DOHH2 (cell line): ENCODE results near the gene GP1BB.
"Not testable (repeated sequence)": the region's sequence is repeated elsewhere in the genome, so short reads cannot be mapped to it uniquely, and the experiment has no call there.

Source experiments
- H3F3A ChIP-seq: fragments of 200-600 bp; sonication (generic), shearing (Covaris generic); 2 replicates; pipeline ENCODE4 v1.6.0; 2016; ENCODE audit warnings: antibody characterized with exemption, mild to moderate bottlenecking; ENCODE audit not compliant: control insufficient read depth, insufficient read depth
- H3K27ac ChIP-seq: fragments of 200-600 bp; sonication (generic); 2 replicates; pipeline ENCODE4 v1.5.1; 2014; ENCODE audit warnings: low read depth, mild to moderate bottlenecking, low read length, moderate library complexity
- H3K27me3 ChIP-seq: fragments of 200-600 bp; sonication (generic); 2 replicates; pipeline ENCODE4 v1.6.1; 2014; ENCODE audit warnings: mild to moderate bottlenecking, low read length, mixed read lengths; ENCODE audit not compliant: control insufficient read depth
- H3K36me3 ChIP-seq: fragments of 200-600 bp; sonication (generic); 2 replicates; pipeline ENCODE4 v1.6.1; 2014; ENCODE audit warnings: mild to moderate bottlenecking, low read length, moderate library complexity, mixed read lengths; ENCODE audit not compliant: control insufficient read depth
- H3K4me1 ChIP-seq: fragments of 200-600 bp; sonication (generic); 2 replicates; pipeline ENCODE4 v1.6.1; 2014; ENCODE audit warnings: mild to moderate bottlenecking, low read length, mixed read lengths; ENCODE audit not compliant: control insufficient read depth
- H3K4me2 ChIP-seq: fragments of 200-600 bp; sonication (generic); 2 replicates; pipeline ENCODE4 v1.6.0; 2014; ENCODE audit warnings: mild to moderate bottlenecking, low read length, moderate library complexity
- H3K4me3 ChIP-seq: fragments of 200-600 bp; sonication (generic); 2 replicates; pipeline ENCODE4 v1.5.1; 2014; ENCODE audit warnings: mild to moderate bottlenecking, low read length, mixed read lengths
- H3K79me2 ChIP-seq: fragments of 200-600 bp; sonication (generic); 2 replicates; pipeline ENCODE4 v1.6.1; 2014; ENCODE audit warnings: mild to moderate bottlenecking, low read length, mixed read lengths; ENCODE audit not compliant: control insufficient read depth
- H3K9me2 ChIP-seq: fragments of 200-600 bp; sonication (generic); replicated peaks from 2 replicates; pipeline ENCODE4 v1.6.1; 2014; ENCODE audit warnings: mild to moderate bottlenecking, low read length, mixed read lengths; ENCODE audit not compliant: control insufficient read depth
- H3K9me3 ChIP-seq: fragments of 200-600 bp; sonication (generic); 2 replicates; pipeline ENCODE4 v1.6.1; 2014; ENCODE audit warnings: antibody characterized with exemption, low read length, mixed read lengths; ENCODE audit not compliant: control insufficient read depth, insufficient read depth
- H4K20me1 ChIP-seq: fragments of 200-600 bp; sonication (generic); 2 replicates; pipeline ENCODE4 v1.6.0; 2014; ENCODE audit warnings: low read depth, mild to moderate bottlenecking, antibody characterized with exemption, low read length, moderate library complexity; ENCODE audit not compliant: control insufficient read depth, insufficient read depth
- EZH2phosphoT487 ChIP-seq: fragments of 200-600 bp; sonication (generic); IDR thresholded peaks from 2 replicates; pipeline ENCODE4 v1.6.1; 2017; ENCODE audit warnings: borderline replicate concordance, mild to moderate bottlenecking, antibody characterized with exemption, low read length, moderate library complexity, mixed read lengths
- TF ChIP-seq, protein P1 (sequence below): fragments of 200-600 bp; sonication (generic); IDR thresholded peaks from one replicate; pipeline ENCODE4 v1.5.1; 2014; ENCODE audit warnings: antibody characterized with exemption, mild to moderate bottlenecking, low read depth, low read length; ENCODE audit not compliant: poor library complexity, severe bottlenecking

GP1BB gene

GRCh38 chr22:19674929-19675253 lies 48.4 kb upstream of the GP1BB start:
- Histone ChIP-seq H4K20me1 (no peaks in the 10 kb centered on the region), H3K4me1 (no peaks in the 10 kb centered on the region), H3K79me2 (no peaks in the 10 kb centered on the region), H3K27ac (no peak overlapping the region), H3K9me2 (no peaks in the 10 kb centered on the region), H3K4me2 (no peak overlapping the region), H3K4me3 (no peak overlapping the region), H3K27me3 (peaks cover 2% of the 10 kb centered on the region; the same call in 1 of the 2 replicates), H3K9me3 (no peaks in the 10 kb centered on the region), H3F3A (no peaks in the 10 kb centered on the region), H3K36me3 (no peaks in the 10 kb centered on the region)
- TF ChIP-seq, protein P1, sequence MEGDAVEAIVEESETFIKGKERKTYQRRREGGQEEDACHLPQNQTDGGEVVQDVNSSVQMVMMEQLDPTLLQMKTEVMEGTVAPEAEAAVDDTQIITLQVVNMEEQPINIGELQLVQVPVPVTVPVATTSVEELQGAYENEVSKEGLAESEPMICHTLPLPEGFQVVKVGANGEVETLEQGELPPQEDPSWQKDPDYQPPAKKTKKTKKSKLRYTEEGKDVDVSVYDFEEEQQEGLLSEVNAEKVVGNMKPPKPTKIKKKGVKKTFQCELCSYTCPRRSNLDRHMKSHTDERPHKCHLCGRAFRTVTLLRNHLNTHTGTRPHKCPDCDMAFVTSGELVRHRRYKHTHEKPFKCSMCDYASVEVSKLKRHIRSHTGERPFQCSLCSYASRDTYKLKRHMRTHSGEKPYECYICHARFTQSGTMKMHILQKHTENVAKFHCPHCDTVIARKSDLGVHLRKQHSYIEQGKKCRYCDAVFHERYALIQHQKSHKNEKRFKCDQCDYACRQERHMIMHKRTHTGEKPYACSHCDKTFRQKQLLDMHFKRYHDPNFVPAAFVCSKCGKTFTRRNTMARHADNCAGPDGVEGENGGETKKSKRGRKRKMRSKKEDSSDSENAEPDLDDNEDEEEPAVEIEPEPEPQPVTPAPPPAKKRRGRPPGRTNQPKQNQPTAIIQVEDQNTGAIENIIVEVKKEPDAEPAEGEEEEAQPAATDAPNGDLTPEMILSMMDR = no peak
- TF ChIP-seq EZH2phosphoT487 = no peak

- Histone ChIP-seq H3K27ac (no peak overlapping the region), H3F3A (no peaks in the 10 kb centered on the region), H3K9me2 (no peaks in the 10 kb centered on the region), H3K36me3 (no peaks in the 10 kb centered on the region), H3K9me3 (no peaks in the 10 kb centered on the region), H3K79me2 (no peaks in the 10 kb centered on the region), H3K27me3 (peaks cover 2% of the 10 kb centered on the region; the same call in 1 of the 2 replicates), H3K4me2 (no peak overlapping the region), H3K4me1 (no peaks in the 10 kb centered on the region), H4K20me1 (no peaks in the 10 kb centered on the region), H3K4me3 (no peak overlapping the region)
- TF ChIP-seq, protein P1 = no peak
- no peak for TF ChIP-seq EZH2phosphoT487
These were observed 47.9 kb upstream of the GP1BB start for GRCh38 chr22:19675428-19675827.

DNA sequence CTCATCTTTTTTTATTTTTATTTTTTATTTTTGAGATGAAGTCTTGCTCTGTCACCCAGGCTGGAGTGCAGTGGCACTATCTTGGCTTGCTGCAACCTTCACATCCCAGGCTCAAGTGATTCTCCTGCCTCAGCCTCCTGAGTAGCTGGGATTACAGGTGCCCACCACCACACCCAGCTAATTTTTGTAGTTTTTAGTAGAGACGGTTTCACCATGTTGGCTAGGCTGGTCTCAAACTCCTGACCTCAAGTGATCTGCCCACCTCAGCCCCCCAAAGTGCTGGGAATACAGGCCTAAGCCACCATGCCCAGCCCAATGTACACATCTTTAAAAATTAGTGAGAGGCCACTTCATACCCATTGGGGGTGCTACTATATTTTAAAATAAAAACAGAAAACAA lies 46.9 kb upstream of the GP1BB start:
- H3K4me1 ChIP-seq, H3K27me3 ChIP-seq, H4K20me1 ChIP-seq, H3K27ac ChIP-seq, H3K36me3 ChIP-seq, H3F3A ChIP-seq, H3K4me3 ChIP-seq, H3K79me2 ChIP-seq, H3K4me2 ChIP-seq, H3K9me3 ChIP-seq, H3K9me2 ChIP-seq: not testable (repeated sequence)

GRCh38 chr22:19678949-19679521 lies 44.3 kb upstream of the GP1BB start:
- H3K9me3 ChIP-seq = no peaks in the 10 kb centered on the region
- H3K79me2 ChIP-seq = no peaks in the 10 kb centered on the region
- H3K27me3 ChIP-seq = peaks cover 18% of the 10 kb centered on the region
- no peak overlapping the region for H3K27ac ChIP-seq
- H3K9me2 ChIP-seq = no peaks in the 10 kb centered on the region
- no peaks in the 10 kb centered on the region for H3K36me3 ChIP-seq
- no peaks in the 10 kb centered on the region; the same call in 1 of the 2 replicates for H4K20me1 ChIP-seq
- TF ChIP-seq, protein P1 = no peak
- TF ChIP-seq EZH2phosphoT487 = no peak
- H3K4me2 ChIP-seq = no peak overlapping the region
- H3F3A ChIP-seq = no peaks in the 10 kb centered on the region
- no peaks in the 10 kb centered on the region for H3K4me1 ChIP-seq
- H3K4me3 ChIP-seq = no peak overlapping the region
